ENCODE measurements around the gene PLN. TPM values are rescaled to one million over a fixed set of nuclear protein-coding genes. Genes with fewer than 3 reads are reported as not detected.

Gene PLN
- total and polyA plus RNA-seq, 10 of the 15 experiments (the other 5 are each of a cell fraction or from before 2014, with no cell fraction given) = 0.16 to 0.44 TPM; not detected in 8

DNA sequence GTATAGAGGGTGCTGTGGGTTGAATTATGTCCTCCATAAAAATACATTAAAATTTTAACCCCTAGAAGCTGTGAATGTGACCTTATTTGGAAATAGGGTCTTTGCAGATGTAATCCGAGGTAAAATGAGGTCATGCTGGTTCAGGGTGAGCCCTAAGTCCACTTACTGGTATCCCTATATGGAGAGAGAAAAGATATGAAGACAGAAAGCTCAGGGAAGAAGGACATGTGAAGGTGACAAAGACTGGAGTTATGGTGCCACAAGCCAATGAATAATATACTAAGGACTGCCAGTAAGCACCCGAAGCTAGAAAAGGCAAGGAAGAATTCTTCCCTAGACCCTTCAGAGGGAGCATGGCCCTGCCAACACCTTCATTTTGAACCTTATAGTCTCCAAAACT lies 50.2 kb downstream of the PLN start:
- Histone ChIP-seq H3K9ac (ENCODE audit: control insufficient read depth, insufficient read depth, low read length) (no peak overlapping the region), H3K36me3 (ENCODE audit: control insufficient read depth in 2 of 2, insufficient read depth in 2 of 2, low read length in 1 of 2) (no peaks in the 10 kb centered on the region), H2AFZ (ENCODE audit: control insufficient read depth, low read depth, low read length) (no peak overlapping the region), H3K27ac (ENCODE audit: control insufficient read depth, insufficient read depth) (no peak overlapping the region), H3K4me3 (no peak overlapping the region), H3K4me1 (ENCODE audit: control insufficient read depth, insufficient read depth, low read length) (no peaks in the 10 kb centered on the region), H3K27me3 (replicated peaks in 1 of 2; ENCODE audit: control insufficient read depth in 2 of 2, insufficient read depth in 2 of 2, low read length in 1 of 2) (no peaks in the 10 kb centered on the region), H3K79me2 (ENCODE audit: control insufficient read depth, insufficient read depth, low read length) (no peaks in the 10 kb centered on the region), H3K4me2 (ENCODE audit: control insufficient read depth, insufficient read depth) (no peak overlapping the region), H4K20me1 (ENCODE audit: control insufficient read depth, insufficient read depth) (no peaks in the 10 kb centered on the region), H3K9me3 (replicated peaks; ENCODE audit: control insufficient read depth, insufficient read depth, low read length) (no peaks in the 10 kb centered on the region; the same call in 1 of the 3 replicates)
- BruUV-seq (replicated peaks) = no TSS peak
- RAD21 ChIA-PET (ENCODE audit: unreplicated experiment) = interaction anchor here (1.0 kb wide), 1 partner anchor 41 kb away, joined by 3 read pairs; no protein-coding TSS in a partner anchor
- TF ChIP-seq EGR1 (IDR thresholded peaks at IDR 0.05; ENCODE audit: borderline replicate concordance in 1 of 2, low read depth in 2 of 2, low read length in 2 of 2) (no peak), PML (IDR thresholded peaks at IDR 0.05; ENCODE audit: low read length) (no peak), GABPA (IDR thresholded peaks at IDR 0.05; ENCODE audit: low read depth) (no peak)
- intact Hi-C loops (cut with micrococcal nuclease; ENCODE audit: unreplicated experiment) = no loop called here
- POLR2A ChIA-PET = no interaction called here
- FAIRE-seq (no peak), DNase-seq (ENCODE audit: low read depth, low spot score) (no peak), ATAC-seq (no peak)
- in situ Hi-C loops (cut with MboI) = no loop called here
- 97% methylated on average over 2 of the region's 2 CpGs for WGBS (ENCODE audit: insufficient coverage, insufficient replicate concordance, low lambda C conversion rate, missing lambda C conversion rate)
- CTCF ChIA-PET = interaction anchor here (0.8 to 1.7 kb wide), 3 partner anchors 18 to 33 kb away, joined by 3 to 5 read pairs (median 5); no protein-coding TSS in a partner anchor
- SMC1A ChIA-PET (ENCODE audit: uncharacterized antibody, unreplicated experiment) = interaction anchor here (0.9 kb wide), 1 partner anchor 22 kb away, joined by 3 read pairs; no protein-coding TSS in a partner anchor

DNA sequence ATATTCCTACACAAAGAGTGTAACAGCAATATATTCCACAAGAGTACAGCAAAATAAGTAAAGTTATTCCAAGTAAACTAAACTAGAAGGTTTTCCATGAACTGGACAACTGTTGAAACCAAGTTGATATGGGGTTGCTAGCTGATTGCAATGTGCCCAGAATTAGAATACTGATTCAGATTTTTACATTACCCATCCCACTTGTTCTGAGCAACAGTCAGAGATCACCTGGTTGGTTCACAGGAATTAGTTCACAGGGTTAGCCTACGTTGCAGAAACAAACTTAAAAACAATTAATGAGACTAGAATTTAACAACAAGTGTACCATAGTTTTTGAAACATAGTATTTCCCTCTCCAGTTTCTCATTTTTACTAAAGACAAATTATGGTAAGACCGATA lies 54.2 kb downstream of the PLN start:
- Histone ChIP-seq H3K79me2 (ENCODE audit: control insufficient read depth, insufficient read depth, low read length) (no peaks in the 10 kb centered on the region; the same call in 1 of the 2 replicates), H3K36me3 (ENCODE audit: control insufficient read depth in 2 of 2, insufficient read depth in 2 of 2, low read length in 1 of 2) (no peaks in the 10 kb centered on the region), H3K4me2 (ENCODE audit: control insufficient read depth, insufficient read depth) (no peak overlapping the region), H3K4me1 (ENCODE audit: control insufficient read depth, insufficient read depth, low read length) (no peaks in the 10 kb centered on the region; the same call in 1 of the 2 replicates), H3K9me3 (replicated peaks; ENCODE audit: control insufficient read depth, insufficient read depth, low read length) (no peaks in the 10 kb centered on the region; the same call in 2 of the 3 replicates), H3K27me3 (replicated peaks in 1 of 2; ENCODE audit: control insufficient read depth in 2 of 2, insufficient read depth in 2 of 2, low read length in 1 of 2) (no peaks in the 10 kb centered on the region), H3K27ac (ENCODE audit: control insufficient read depth, insufficient read depth) (no peak overlapping the region), H3K4me3 (no peak overlapping the region), H3K9ac (ENCODE audit: control insufficient read depth, insufficient read depth, low read length) (no peak overlapping the region), H4K20me1 (ENCODE audit: control insufficient read depth, insufficient read depth) (no peaks in the 10 kb centered on the region), H2AFZ (ENCODE audit: control insufficient read depth, low read depth, low read length) (no peak overlapping the region)
- BruUV-seq (replicated peaks) = no TSS peak
- WGBS (ENCODE audit: insufficient coverage, insufficient replicate concordance, low lambda C conversion rate, missing lambda C conversion rate) = 72% methylated on average over 2 of the region's 2 CpGs
- FAIRE-seq (no peak), ATAC-seq (no peak), DNase-seq (ENCODE audit: low read depth, low spot score) (no peak)
- ChIA-PET POLR2A (no interaction called here), SMC1A (ENCODE audit: uncharacterized antibody, unreplicated experiment) (interaction anchor here (2.5 kb wide), 1 partner anchor 37 kb away, joined by 12 read pairs; no protein-coding TSS in a partner anchor), CTCF (interaction anchor here (3.2 kb wide), 1 partner anchor 37 kb away, joined by 16 read pairs; no protein-coding TSS in a partner anchor), RAD21 (ENCODE audit: unreplicated experiment) (no interaction called here)
- in situ Hi-C loops (cut with MboI) = no loop called here
- intact Hi-C loops (cut with micrococcal nuclease; ENCODE audit: unreplicated experiment) = no loop called here
- TF ChIP-seq FOXK2 (IDR thresholded peaks at IDR 0.05) = no peak
- TF ChIP-seq, protein P1, sequence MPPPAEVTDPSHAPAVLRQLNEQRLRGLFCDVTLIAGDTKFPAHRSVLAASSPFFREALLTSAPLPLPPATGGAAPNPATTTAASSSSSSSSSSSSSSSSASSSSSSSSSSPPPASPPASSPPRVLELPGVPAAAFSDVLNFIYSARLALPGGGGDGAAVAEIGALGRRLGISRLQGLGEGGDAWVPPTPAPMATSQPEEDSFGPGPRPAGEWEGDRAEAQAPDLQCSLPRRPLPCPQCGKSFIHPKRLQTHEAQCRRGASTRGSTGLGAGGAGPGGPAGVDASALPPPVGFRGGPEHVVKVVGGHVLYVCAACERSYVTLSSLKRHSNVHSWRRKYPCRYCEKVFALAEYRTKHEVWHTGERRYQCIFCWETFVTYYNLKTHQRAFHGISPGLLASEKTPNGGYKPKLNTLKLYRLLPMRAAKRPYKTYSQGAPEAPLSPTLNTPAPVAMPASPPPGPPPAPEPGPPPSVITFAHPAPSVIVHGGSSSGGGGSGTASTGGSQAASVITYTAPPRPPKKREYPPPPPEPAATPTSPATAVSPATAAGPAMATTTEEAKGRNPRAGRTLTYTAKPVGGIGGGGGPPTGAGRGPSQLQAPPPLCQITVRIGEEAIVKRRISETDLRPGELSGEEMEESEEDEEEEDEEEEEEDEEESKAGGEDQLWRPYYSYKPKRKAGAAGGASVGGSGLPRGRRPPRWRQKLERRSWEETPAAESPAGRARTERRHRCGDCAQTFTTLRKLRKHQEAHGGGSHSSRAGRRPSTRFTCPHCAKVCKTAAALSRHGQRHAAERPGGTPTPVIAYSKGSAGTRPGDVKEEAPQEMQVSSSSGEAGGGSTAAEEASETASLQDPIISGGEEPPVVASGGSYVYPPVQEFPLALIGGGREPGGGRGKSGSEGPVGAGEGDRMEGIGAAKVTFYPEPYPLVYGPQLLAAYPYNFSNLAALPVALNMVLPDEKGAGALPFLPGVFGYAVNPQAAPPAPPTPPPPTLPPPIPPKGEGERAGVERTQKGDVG (CRISPR knock-in tag; IDR thresholded peaks at IDR 0.05) = no peak
- no peak for TF ChIP-seq KAT2A (conservative IDR thresholded peaks at IDR 0.05; ENCODE audit: control insufficient read depth, low read depth, low read length)
- TF ChIP-seq, protein P2, sequence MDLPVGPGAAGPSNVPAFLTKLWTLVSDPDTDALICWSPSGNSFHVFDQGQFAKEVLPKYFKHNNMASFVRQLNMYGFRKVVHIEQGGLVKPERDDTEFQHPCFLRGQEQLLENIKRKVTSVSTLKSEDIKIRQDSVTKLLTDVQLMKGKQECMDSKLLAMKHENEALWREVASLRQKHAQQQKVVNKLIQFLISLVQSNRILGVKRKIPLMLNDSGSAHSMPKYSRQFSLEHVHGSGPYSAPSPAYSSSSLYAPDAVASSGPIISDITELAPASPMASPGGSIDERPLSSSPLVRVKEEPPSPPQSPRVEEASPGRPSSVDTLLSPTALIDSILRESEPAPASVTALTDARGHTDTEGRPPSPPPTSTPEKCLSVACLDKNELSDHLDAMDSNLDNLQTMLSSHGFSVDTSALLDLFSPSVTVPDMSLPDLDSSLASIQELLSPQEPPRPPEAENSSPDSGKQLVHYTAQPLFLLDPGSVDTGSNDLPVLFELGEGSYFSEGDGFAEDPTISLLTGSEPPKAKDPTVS (IDR thresholded peaks at IDR 0.05; ENCODE audit: low read depth, low read length) = no peak
- TF ChIP-seq HCFC1 (IDR thresholded peaks at IDR 0.05; ENCODE audit: low read length) = no peak

All from GM12878 (cell line).